ENCODE data around the gene DGCR2.

- TF ChIP-seq GATA3 (IDR thresholded peaks at IDR 0.05; ENCODE audit: low read depth, low read length) (no peak), GATA2 (IDR thresholded peaks at IDR 0.05; ENCODE audit: low read depth, low read length) (no peak)
Observed at GRCh38 chr22:19139001-19139356, 16.8 kb upstream of the DGCR2 start.
